OCI-LY1 (cell line): ENCODE results near the gene COL18A1.

Experiments used
- H2AFZ ChIP-seq: fragments of 200-600 bp; sonication (generic), shearing (Covaris generic); 2 replicates; pipeline ENCODE4 v1.6.0; 2014; ENCODE audit warnings: antibody characterized with exemption, mild to moderate bottlenecking, low read length
- H3F3A ChIP-seq: fragments of 200-600 bp; sonication (generic), shearing (Covaris generic); 2 replicates; pipeline ENCODE4 v1.6.0; 2014; ENCODE audit warnings: mild to moderate bottlenecking, antibody characterized with exemption, low read length, moderate library complexity; ENCODE audit not compliant: insufficient read depth
- H3K27ac ChIP-seq: fragments of 200-600 bp; sonication (generic); 2 replicates; pipeline ENCODE4 v1.5.1; 2014; ENCODE audit warnings: low read length, mixed run types, mild to moderate bottlenecking, low read depth; ENCODE audit not compliant: poor library complexity, severe bottlenecking
- H3K27me3 ChIP-seq: fragments of 200-600 bp; sonication (generic); 2 replicates; pipeline ENCODE4 v1.6.0; 2014; ENCODE audit warnings: antibody characterized with exemption, mild to moderate bottlenecking, low read length, moderate library complexity; ENCODE audit not compliant: insufficient read depth
- H3K36me3 ChIP-seq: fragments of 200-600 bp; sonication (generic); 2 replicates; pipeline ENCODE4 v1.6.1; 2014; ENCODE audit warnings: mild to moderate bottlenecking, antibody characterized with exemption, low read length, moderate library complexity, mixed read lengths; ENCODE audit not compliant: insufficient read depth
- H3K4me1 ChIP-seq: fragments of 200-600 bp; sonication (generic); 2 replicates; pipeline ENCODE4 v1.5.1; 2014; ENCODE audit warnings: mild to moderate bottlenecking, low read length, moderate library complexity; ENCODE audit not compliant: insufficient read depth, severe bottlenecking
- H3K4me2 ChIP-seq: fragments of 200-600 bp; sonication (generic), shearing (Covaris generic); 2 replicates; pipeline ENCODE4 v1.6.1; 2014; ENCODE audit warnings: low read length
- H3K4me3 ChIP-seq: fragments of 200-600 bp; sonication (generic); 2 replicates; pipeline ENCODE4 v1.5.1; 2014; ENCODE audit warnings: low read length, low read depth, mild to moderate bottlenecking, mixed read lengths; ENCODE audit not compliant: poor library complexity, severe bottlenecking
- H3K79me2 ChIP-seq: fragments of 200-600 bp; shearing (Covaris generic); 2 replicates; pipeline ENCODE4 v1.6.1; 2016; ENCODE audit warnings: mixed run types, low read length, mixed read lengths; ENCODE audit not compliant: insufficient read depth
- H3K9ac ChIP-seq: fragments of 200-600 bp; sonication (generic), shearing (Covaris generic); 2 replicates; pipeline ENCODE4 v1.6.1; 2014; ENCODE audit warnings: mild to moderate bottlenecking, low read length, mixed read lengths
- H3K9me2 ChIP-seq: fragments of 200-600 bp; sonication (generic), shearing (Covaris generic); 2 replicates; pipeline ENCODE4 v1.6.1; 2014; ENCODE audit warnings: low read depth, mild to moderate bottlenecking, low read length, mixed read lengths
- H3K9me3 ChIP-seq: fragments of 200-600 bp; shearing (Covaris generic); 2 replicates; pipeline ENCODE4 v1.6.1; 2014; ENCODE audit warnings: low read length, mixed read lengths
- H4K20me1 ChIP-seq: fragments of 200-600 bp; sonication (generic), shearing (Covaris generic); 2 replicates; pipeline ENCODE4 v1.6.0; 2016; ENCODE audit warnings: mild to moderate bottlenecking, low read length; ENCODE audit not compliant: insufficient read depth
- CTCF ChIP-seq: fragments of 200-600 bp; sonication (generic), shearing (Covaris generic); IDR thresholded peaks from 2 replicates; pipeline ENCODE4 v1.5.1; 2017; ENCODE audit warnings: mild to moderate bottlenecking, antibody characterized with exemption, low read length, moderate library complexity, mixed read lengths
- EZH2 ChIP-seq: fragments of 200-600 bp; sonication (generic), shearing (Covaris generic); IDR thresholded peaks from 2 replicates; pipeline ENCODE4 v1.8.0; 2017; ENCODE audit warnings: borderline replicate concordance, mixed run types, mild to moderate bottlenecking, antibody characterized with exemption, low read length, moderate library complexity, mixed read lengths

COL18A1 gene

DNA sequence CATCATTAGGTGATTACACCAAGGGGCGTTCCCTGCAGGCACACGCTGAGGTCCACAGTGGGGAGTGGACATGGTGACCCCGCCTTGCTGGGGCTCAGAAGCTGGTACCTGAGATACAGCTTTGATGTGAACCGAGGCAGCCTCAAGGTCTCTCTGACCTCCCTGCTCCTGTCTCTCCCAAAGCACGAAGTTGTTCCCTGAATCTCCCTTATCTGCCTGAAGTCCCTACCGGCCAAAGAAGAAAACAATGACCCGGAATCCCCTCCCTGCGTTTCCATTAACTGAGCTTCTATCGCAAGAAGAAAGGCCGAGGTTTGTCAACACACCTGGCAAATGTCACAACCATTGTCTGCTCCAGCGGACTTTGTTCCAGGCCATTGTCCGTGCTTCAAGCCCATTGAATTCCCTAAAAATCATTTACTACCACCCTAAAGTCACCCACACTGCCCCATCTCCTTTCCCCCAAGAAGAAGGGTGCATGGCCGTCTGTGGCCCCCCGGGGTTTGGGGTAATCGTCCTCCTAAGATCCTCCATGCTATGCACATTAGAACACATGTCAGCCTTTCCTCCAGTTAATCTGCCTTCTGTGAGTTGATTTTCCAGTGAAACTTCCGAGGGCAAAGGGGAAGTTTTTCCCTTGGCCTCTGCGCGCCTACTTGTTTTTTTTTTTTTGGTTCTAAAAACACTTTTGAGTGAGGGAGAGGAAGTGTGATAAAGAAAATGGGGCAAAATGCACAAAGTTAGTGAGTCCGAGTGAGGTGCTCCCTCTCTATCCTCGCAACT, 48.1 kb upstream of the COL18A1 start:
- H3K27ac ChIP-seq: no peak overlapping the region
- no peak overlapping the region for H3K4me3 ChIP-seq
- H3K36me3 ChIP-seq: no peaks in the 10 kb centered on the region
- H4K20me1 ChIP-seq: no peaks in the 10 kb centered on the region
- TF ChIP-seq CTCF: 0 out of 2 replicates have a peak, but pooled peaks have one; percentile 3
- no peak for TF ChIP-seq EZH2
- H3K4me1 ChIP-seq: no peaks in the 10 kb centered on the region
- no peaks in the 10 kb centered on the region for H3F3A ChIP-seq
- H3K27me3 ChIP-seq: peaks cover under 1% of the 10 kb centered on the region; the same call in 1 of the 2 replicates
- H3K4me2 ChIP-seq: no peak overlapping the region
- no peaks in the 10 kb centered on the region for H3K79me2 ChIP-seq
- no peak overlapping the region for H2AFZ ChIP-seq
- H3K9me2 ChIP-seq: no peaks in the 10 kb centered on the region
- no peaks in the 10 kb centered on the region for H3K9me3 ChIP-seq
- H3K9ac ChIP-seq: no peak overlapping the region

- no peaks in the 10 kb centered on the region for H3K36me3 ChIP-seq
- peaks cover 3% of the 10 kb centered on the region; the same call in 1 of the 2 replicates for H3K27me3 ChIP-seq
- H3K9ac ChIP-seq: no peak overlapping the region
- no peak overlapping the region for H2AFZ ChIP-seq
- H3K4me2 ChIP-seq: no peak overlapping the region
- H3K9me2 ChIP-seq: no peaks in the 10 kb centered on the region
- no peaks in the 10 kb centered on the region for H4K20me1 ChIP-seq
- H3F3A ChIP-seq: no peaks in the 10 kb centered on the region
- no peak overlapping the region for H3K4me3 ChIP-seq
- TF ChIP-seq CTCF (no peak), EZH2 (no peak)
- H3K79me2 ChIP-seq: no peaks in the 10 kb centered on the region
- no peaks in the 10 kb centered on the region for H3K4me1 ChIP-seq
- no peak overlapping the region for H3K27ac ChIP-seq
- H3K9me3 ChIP-seq: no peaks in the 10 kb centered on the region
These were observed 47.3 kb upstream of the COL18A1 start for GRCh38 chr21:45357436-45358260.

GRCh38 chr21:45358261-45358670, 46.7 kb upstream of the COL18A1 start:
- H3K27ac ChIP-seq: no peak overlapping the region

More at GRCh38 chr21:45358261-45358670, 46.7 kb upstream of the COL18A1 start:
- TF ChIP-seq EZH2 (no peak), CTCF (no peak)
- no peak overlapping the region for H3K4me3 ChIP-seq
- H3K9ac ChIP-seq: no peak overlapping the region
- no peak overlapping the region for H2AFZ ChIP-seq
- no peaks in the 10 kb centered on the region for H3K36me3 ChIP-seq
- H3K79me2 ChIP-seq: no peaks in the 10 kb centered on the region
- no peaks in the 10 kb centered on the region for H3K4me1 ChIP-seq
- no peaks in the 10 kb centered on the region for H3F3A ChIP-seq
- H3K27me3 ChIP-seq: peaks cover 3% of the 10 kb centered on the region; the same call in 1 of the 2 replicates
- H4K20me1 ChIP-seq: no peaks in the 10 kb centered on the region
- no peaks in the 10 kb centered on the region for H3K9me3 ChIP-seq
- no peak overlapping the region for H3K4me2 ChIP-seq
- H3K9me2 ChIP-seq: no peaks in the 10 kb centered on the region
